ENCODE results near the gene CPEB2. TPM values are rescaled to one million over a fixed set of nuclear protein-coding genes. Genes with fewer than 3 reads are reported as not detected.

Gene CPEB2
- total and polyA plus RNA-seq, 2 of the 8 experiments (the other 6 are each of a cell fraction or from before 2014, with no cell fraction given) = 0.39 to 1.9 TPM

- H4K91ac ChIP-seq (replicated peaks; ENCODE audit: insufficient read length, low read length) = no peak overlapping the region
- no peak overlapping the region for H3K9ac ChIP-seq (replicated peaks in 1 of 4; ENCODE audit: extremely low read depth in 1 of 4, low read depth in 3 of 4, low read length in 3 of 4)
- no peak overlapping the region for H3K14ac ChIP-seq (ENCODE audit: insufficient read length)
- H3K4me2 ChIP-seq (ENCODE audit: insufficient read depth in 1 of 2, low read depth in 2 of 2, low read length in 2 of 2) = no peak overlapping the region
- no peak overlapping the region for H3K4me3 ChIP-seq (ENCODE audit: extremely low read depth in 1 of 4, insufficient read depth in 2 of 4, low read depth in 3 of 4, low read length in 4 of 4)
- DNase-seq (ENCODE audit: low read depth in 1 of 2, low spot score in 2 of 2) (no peak), FAIRE-seq (no peak)
- H3K4me1 ChIP-seq (replicated peaks in 1 of 4; ENCODE audit: control insufficient read depth in 3 of 4, insufficient read depth in 4 of 4, low read length in 3 of 4) = no peaks in the 10 kb centered on the region
- H4K20me1 ChIP-seq (replicated peaks in 1 of 2; ENCODE audit: control insufficient read depth in 1 of 2, insufficient read depth in 2 of 2, low read length in 2 of 2) = no peaks in the 10 kb centered on the region
- TF ChIP-seq TAF7 (optimal IDR thresholded peaks at IDR 0.05; ENCODE audit: borderline replicate concordance, low read depth, low read length) = no peak
- TF ChIP-seq POLR2AphosphoS5 (IDR thresholded peaks at IDR 0.05; ENCODE audit: low read depth, low read length) = no peak
- no peak for TF ChIP-seq CBX8 (IDR thresholded peaks at IDR 0.05; ENCODE audit: borderline replicate concordance, low read depth, low read length)
- 43% methylated on average over 2 of the region's 2 CpGs; no CpG with 5 or more reads in 1 of the 2 experiments for WGBS, 2 experiments (ENCODE audit: extremely low coverage in 1 of 2, insufficient coverage in 1 of 2, insufficient read length in 1 of 2, insufficient replicate concordance in 2 of 2, low coverage in 1 of 2, low lambda C conversion rate in 2 of 2, missing lambda C conversion rate in 1 of 2)
- H3K79me2 ChIP-seq (ENCODE audit: control insufficient read depth in 1 of 2, insufficient read depth in 2 of 2, low read length in 2 of 2) = no peaks in the 10 kb centered on the region
- ChIA-PET POLR2A (ENCODE audit: partially characterized antibody) (no interaction called here), CTCF (ENCODE audit: partially characterized antibody) (interaction anchor here (0.8 to 1.0 kb wide), 3 partner anchors 176 to 439 kb away, joined by 3 read pairs; no protein-coding TSS in a partner anchor)
- no peaks in the 10 kb centered on the region for H3K36me3 ChIP-seq (ENCODE audit: control insufficient read depth in 2 of 4, insufficient read depth in 4 of 4, low read length in 3 of 4)
- H3K23ac ChIP-seq (ENCODE audit: insufficient read length) = no peak overlapping the region
- H3K18ac ChIP-seq (ENCODE audit: extremely low read depth, low read length) = no peak overlapping the region
- H2AFZ ChIP-seq (ENCODE audit: low read length) = no peak overlapping the region
- no peak overlapping the region for H2AK5ac ChIP-seq (ENCODE audit: low read depth, low read length)
- no peaks in the 10 kb centered on the region for H3K79me1 ChIP-seq (ENCODE audit: low read depth, low read length)
- no peak overlapping the region for H2BK15ac ChIP-seq (ENCODE audit: low read length)
- no peak overlapping the region for H2BK20ac ChIP-seq (ENCODE audit: low read length)
- no peaks in the 10 kb centered on the region for H3K27me3 ChIP-seq (replicated peaks in 1 of 4; ENCODE audit: control insufficient read depth in 3 of 4, extremely low read depth in 1 of 4, insufficient read depth in 3 of 4, low read length in 3 of 4)
- H4K5ac ChIP-seq (ENCODE audit: insufficient read length, low read depth, low read length) = no peak overlapping the region
- no peak overlapping the region for H2BK5ac ChIP-seq (ENCODE audit: low read depth, low read length)
- no peaks in the 10 kb centered on the region for H3K23me2 ChIP-seq (ENCODE audit: low read depth, low read length)
- H3K27ac ChIP-seq (ENCODE audit: low read depth, low read length) = no peak overlapping the region
- H3K9me3 ChIP-seq (ENCODE audit: insufficient read depth in 2 of 2, low read depth in 1 of 2, low read length in 1 of 2) = no peaks in the 10 kb centered on the region
- H3K4ac ChIP-seq (replicated peaks; ENCODE audit: insufficient read length, low read depth, low read length) = no peak overlapping the region
- no peak overlapping the region for H2BK12ac ChIP-seq (ENCODE audit: low read depth, low read length)
- no peak overlapping the region for H4K8ac ChIP-seq (ENCODE audit: extremely low read depth, insufficient read depth, low read length)
- no peak overlapping the region for H2BK120ac ChIP-seq (replicated peaks; ENCODE audit: low read depth, low read length)
- no peak overlapping the region for H3K56ac ChIP-seq (replicated peaks; ENCODE audit: insufficient read length, low read depth, low read length)
These were observed 19.0 kb downstream of the CPEB2 start for GRCh38 chr4:15021311-15021710.

Measured in H1 (cell line).